K562 (cell line): ENCODE measurements around the gene FOSL1. TPM values are rescaled to one million over a fixed set of nuclear protein-coding genes. Genes with fewer than 3 reads are reported as not detected.

Experiments used
- IRF1 ChIP-seq: sonication (generic); formaldehyde crosslinking; IDR thresholded peaks from 2 replicates; pipeline ENCODE4 v1.8.0; 2022; ENCODE audit warnings: missing genetic modification reagents, mild to moderate bottlenecking, borderline replicate concordance
- MBD1 ChIP-seq: fragments of 250-450 bp; sonication (Bioruptor Pico); IDR thresholded peaks from 2 replicates; pipeline ENCODE4 v1.8.0; 2022; ENCODE audit warnings: inconsistent platforms
- NR2C2 ChIP-seq, 2 experiments: fragments of 200-800 bp in 1 of 2; sonication (Bioruptor generic) in 1 of 2; sonication (generic) in 1 of 2; formaldehyde crosslinking in 1 of 2; IDR thresholded peaks; 2 replicates each; pipeline versions ENCODE4 v1.6.1 to v1.8.0; 2016 to 2022; ENCODE audit warnings: mild to moderate bottlenecking in 1 of 2, missing compliant biosample characterization in 1 of 2, missing genetic modification characterization in 1 of 2, missing genetic modification reagents in 1 of 2
- RBM39 ChIP-seq: fragments of 200-400 bp; formaldehyde crosslinking; optimal IDR thresholded peaks from 2 replicates; pipeline ENCODE3; 2018; ENCODE audit warnings: low read depth, low read length
- SMARCA5 ChIP-seq: fragments of 450-650 bp; IDR thresholded peaks from 2 replicates; pipeline ENCODE4 v1.6.1; 2016
- ZFX ChIP-seq: sonication (generic); formaldehyde crosslinking; IDR thresholded peaks from 2 replicates; pipeline ENCODE4 v1.8.0; 2022; ENCODE audit warnings: mild to moderate bottlenecking, missing genetic modification reagents, moderate library complexity
- ZNF780A ChIP-seq: fragments of 250-450 bp; sonication (Bioruptor Pico); IDR thresholded peaks from 2 replicates; pipeline ENCODE4 v1.5.0; 2021; ENCODE audit warnings: mild to moderate bottlenecking
- polyA plus RNA-seq, 8 experiments: library from polyadenylated mRNA; depleted of rRNA in 4 of 8; stranded (reverse) in 5 of 8; unstranded in 3 of 8; fragments of >200 nt; fragmentation: Nextera tagmentation in 2 of 8; fragmentation: Illumina TruSeq in 1 of 8; extraction: Ambion mirVana in 2 of 8; extraction: Trizol in 1 of 8; gene quantifications; 2 replicates each; pipeline versions ENCODE4 v1.2.1 to v1.2.3, GENCODE V29; 2011 to 2014; ENCODE audit warnings: inconsistent platforms in 1 of 8, missing spikeins in 1 of 8
- total RNA-seq, 7 experiments: library from RNA; depleted of rRNA in 6 of 7; stranded (reverse); fragments of >200 nt in 6 of 7; fragmentation: Illumina TruSeq in 2 of 7; extraction: Trizol in 2 of 7; gene quantifications; 2 replicates each; pipeline versions ENCODE4 v1.2.1 to v1.2.3, GENCODE V29; 2011 to 2021; ENCODE audit warnings: low replicate concordance in 1 of 7

Gene FOSL1
- total and polyA plus RNA-seq, 9 of the 15 experiments (the other 6 are each of a cell fraction or from before 2014, with no cell fraction given), result 3.5 to 39.6 (median 10.0) TPM

- no peak for TF ChIP-seq MBD1
- no peak for TF ChIP-seq ZNF780A (CRISPR knock-in tag)
- TF ChIP-seq RBM39, result no peak
- TF ChIP-seq SMARCA5, result no peak
- no peak for TF ChIP-seq ZFX
- 0 out of 2 replicates have a peak, but pooled peaks have one; percentile 37 for TF ChIP-seq NR2C2 (CRISPR knock-in tag; IDR thresholded peaks at IDR 0.05)
- TF ChIP-seq NR2C2 (tag; IDR thresholded peaks at IDR 0.05), result no peak
- no peak for TF ChIP-seq IRF1 (CRISPR knock-in tag)
Measured at GRCh38 chr11:65915101-65915820, 15.1 kb upstream of the FOSL1 start (continued).
